ENCODE measurements around the gene MAP7.

DNA sequence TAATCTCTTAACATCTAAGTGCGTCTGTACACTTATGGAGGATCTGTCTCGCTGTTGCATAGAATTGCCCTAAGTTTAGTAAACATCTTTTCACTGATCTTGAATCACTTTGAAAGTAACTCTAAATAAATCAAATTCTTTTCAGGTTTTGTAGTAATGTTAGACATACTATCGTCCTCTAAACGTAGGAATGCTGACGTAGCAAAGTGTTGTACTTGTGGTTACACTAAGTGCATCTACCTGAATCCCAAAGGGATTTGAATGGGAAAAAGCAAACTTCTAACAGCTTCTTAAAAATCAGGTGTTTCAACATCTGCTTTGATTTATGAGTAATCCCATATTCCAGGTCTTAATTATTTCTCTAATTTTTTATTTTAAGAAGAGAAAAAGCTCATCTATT is 49.8 kb downstream of the MAP7 start:
- TF ChIP-seq, protein P1, sequence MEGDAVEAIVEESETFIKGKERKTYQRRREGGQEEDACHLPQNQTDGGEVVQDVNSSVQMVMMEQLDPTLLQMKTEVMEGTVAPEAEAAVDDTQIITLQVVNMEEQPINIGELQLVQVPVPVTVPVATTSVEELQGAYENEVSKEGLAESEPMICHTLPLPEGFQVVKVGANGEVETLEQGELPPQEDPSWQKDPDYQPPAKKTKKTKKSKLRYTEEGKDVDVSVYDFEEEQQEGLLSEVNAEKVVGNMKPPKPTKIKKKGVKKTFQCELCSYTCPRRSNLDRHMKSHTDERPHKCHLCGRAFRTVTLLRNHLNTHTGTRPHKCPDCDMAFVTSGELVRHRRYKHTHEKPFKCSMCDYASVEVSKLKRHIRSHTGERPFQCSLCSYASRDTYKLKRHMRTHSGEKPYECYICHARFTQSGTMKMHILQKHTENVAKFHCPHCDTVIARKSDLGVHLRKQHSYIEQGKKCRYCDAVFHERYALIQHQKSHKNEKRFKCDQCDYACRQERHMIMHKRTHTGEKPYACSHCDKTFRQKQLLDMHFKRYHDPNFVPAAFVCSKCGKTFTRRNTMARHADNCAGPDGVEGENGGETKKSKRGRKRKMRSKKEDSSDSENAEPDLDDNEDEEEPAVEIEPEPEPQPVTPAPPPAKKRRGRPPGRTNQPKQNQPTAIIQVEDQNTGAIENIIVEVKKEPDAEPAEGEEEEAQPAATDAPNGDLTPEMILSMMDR (IDR thresholded peaks at IDR 0.05), result no peak
- TF ChIP-seq EP300 (IDR thresholded peaks at IDR 0.05), result no peak
